SHP77 treated with DMSO at 0.1 percent for 48 hours (cell line): Measurements from ENCODE around the gene PCGF5.
"Not testable (repeated sequence)": the region's sequence is repeated elsewhere in the genome, so short reads cannot be mapped to it uniquely, and the experiment has no call there.

Source experiments
- DNase-seq: peaks from one replicate; lab custom pipeline; 2025; lab: John Stamatoyannopoulos, UW

Gene PCGF5

GRCh38 chr10:91286572-91286971 is 66.1 kb downstream of the PCGF5 start:
- DNase-seq = no peak

- DNase-seq = no peak
Measured at GRCh38 chr10:91287276-91287675, 66.8 kb downstream of the PCGF5 start.

GRCh38 chr10:91287912-91288311 is 67.4 kb downstream of the PCGF5 start:
- DNase-seq = no peak

GRCh38 chr10:91289305-91289704 is 68.8 kb downstream of the PCGF5 start:
- DNase-seq = no peak

- no peak for DNase-seq
Measured at GRCh38 chr10:91290607-91291006, 70.1 kb downstream of the PCGF5 start.

GRCh38 chr10:91294134-91294906 is 73.9 kb downstream of the PCGF5 start:
- DNase-seq = no peak

GRCh38 chr10:91295346-91295745 is 74.9 kb downstream of the PCGF5 start:
- DNase-seq = no peak

GRCh38 chr10:91296471-91296870 is 76.0 kb downstream of the PCGF5 start:
- DNase-seq = no peak

GRCh38 chr10:91298224-91298871 is 77.9 kb downstream of the PCGF5 start:
- peak; percentile 3 for DNase-seq

- DNase-seq = no peak
Measured at GRCh38 chr10:91299999-91300575, 79.6 kb downstream of the PCGF5 start.

- DNase-seq = not testable (repeated sequence)
Measured at GRCh38 chr10:91302946-91303345, 82.5 kb downstream of the PCGF5 start.

GRCh38 chr10:91305979-91306378 is 85.5 kb downstream of the PCGF5 start:
- not testable (repeated sequence) for DNase-seq

- DNase-seq = no peak
Measured at GRCh38 chr10:91307489-91307888, 87.0 kb downstream of the PCGF5 start.

GRCh38 chr10:91309711-91310110 is 89.2 kb downstream of the PCGF5 start:
- no peak for DNase-seq

GRCh38 chr10:91311601-91312381 is 91.3 kb downstream of the PCGF5 start:
- DNase-seq = no peak

GRCh38 chr10:91312382-91312733 is 91.9 kb downstream of the PCGF5 start:
- DNase-seq = no peak

GRCh38 chr10:91313796-91314485 is 93.5 kb downstream of the PCGF5 start:
- no peak for DNase-seq

- DNase-seq = no peak
Measured at GRCh38 chr10:91316486-91316885, 96.0 kb downstream of the PCGF5 start.

GRCh38 chr10:91317541-91317940 is 97.1 kb downstream of the PCGF5 start:
- DNase-seq = no peak

- no peak for DNase-seq
Measured at GRCh38 chr10:91319336-91319735, 98.9 kb downstream of the PCGF5 start.

GRCh38 chr10:91323293-91323905 is 102.9 kb downstream of the PCGF5 start:
- not testable (repeated sequence) for DNase-seq
